ENCODE measurements around the gene PITPNC1.

PITPNC1 gene

DNA sequence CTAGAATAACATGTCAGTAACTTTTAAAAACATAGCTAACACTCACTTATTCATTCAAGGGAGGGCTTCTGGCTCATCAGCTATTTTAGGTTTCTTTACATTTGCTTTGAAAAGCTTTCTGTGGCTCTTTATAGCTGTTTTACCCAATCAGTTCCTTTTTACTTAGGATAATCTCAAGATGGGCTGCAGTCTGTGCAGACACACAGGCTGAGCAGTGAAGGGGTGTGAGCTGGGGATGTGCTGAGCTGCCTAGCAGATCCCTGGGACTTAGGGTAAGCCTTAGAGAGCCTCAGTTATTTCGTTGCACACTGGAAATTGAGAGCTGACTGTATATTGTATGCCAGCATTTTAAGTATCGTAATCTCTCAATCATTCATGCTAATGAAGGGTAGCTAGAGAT lies 310.4 kb downstream of the PITPNC1 start:
- H2AK5ac ChIP-seq (ENCODE audit: low read length) = no peak overlapping the region
- no peak overlapping the region for H3K18ac ChIP-seq (ENCODE audit: low read length)
- no peak for DNase-seq
- H2BK12ac ChIP-seq (ENCODE audit: low read length) = no peak overlapping the region
- no peak overlapping the region for H3K4me3 ChIP-seq (ENCODE audit: low read depth, low read length)
- no peak overlapping the region for H4K8ac ChIP-seq (ENCODE audit: low read depth, low read length)
- H3K4ac ChIP-seq (ENCODE audit: low read depth, low read length) = no peak overlapping the region
- no peak overlapping the region for H4K12ac ChIP-seq (ENCODE audit: low read depth, low read length)
- no peak overlapping the region for H2BK5ac ChIP-seq (ENCODE audit: low read depth, low read length, poor library complexity)
- no peaks in the 10 kb centered on the region for H3K9me3 ChIP-seq (ENCODE audit: insufficient read depth, low read depth, low read length)
- no peak overlapping the region for H3K23ac ChIP-seq (ENCODE audit: low read length)
- no peaks in the 10 kb centered on the region for H3K79me1 ChIP-seq (ENCODE audit: low read length)
- H3K9ac ChIP-seq (ENCODE audit: low read length) = no peak overlapping the region
- no peaks in the 10 kb centered on the region for H3K27me3 ChIP-seq (ENCODE audit: insufficient read depth, low read length)
- no peak overlapping the region for H3K4me2 ChIP-seq (ENCODE audit: low read length)
- no peak overlapping the region for H2AFZ ChIP-seq (ENCODE audit: insufficient read depth, low read length, poor library complexity)
- H3K27ac ChIP-seq (ENCODE audit: low read depth, low read length) = no peak overlapping the region
- no peak overlapping the region for H2BK120ac ChIP-seq (ENCODE audit: insufficient read depth, low read length, poor library complexity)
- no peaks in the 10 kb centered on the region for H3K4me1 ChIP-seq (ENCODE audit: control insufficient read depth in 1 of 2, insufficient read depth in 2 of 2, low read length in 2 of 2)
- WGBS (ENCODE audit: extremely low coverage, insufficient coverage, insufficient read length) = no CpG with 5 or more reads among the region's 2 CpGs
- no peaks in the 10 kb centered on the region for H3K79me2 ChIP-seq (ENCODE audit: control insufficient read depth, insufficient read depth, low read length, poor library complexity)
- H3K14ac ChIP-seq (ENCODE audit: low read length) = no peak overlapping the region
- H3K36me3 ChIP-seq (ENCODE audit: control insufficient read depth in 1 of 2, insufficient read depth in 2 of 2, low read length in 2 of 2) = peaks cover 0 to 1% of the 10 kb centered on the region in 2 experiments
- no peak overlapping the region for H4K91ac ChIP-seq (ENCODE audit: low read depth, low read length)

- Histone ChIP-seq H3K27ac (ENCODE audit: low read depth, low read length) (no peak overlapping the region), H3K18ac (ENCODE audit: low read length) (no peak overlapping the region), H2BK5ac (ENCODE audit: low read depth, low read length, poor library complexity) (no peak overlapping the region), H3K36me3 (ENCODE audit: control insufficient read depth in 1 of 2, insufficient read depth in 2 of 2, low read length in 2 of 2) (peaks cover 0 to 4% of the 10 kb centered on the region in 2 experiments), H3K14ac (ENCODE audit: low read length) (no peak overlapping the region), H3K4ac (ENCODE audit: low read depth, low read length) (no peak overlapping the region), H3K9ac (ENCODE audit: low read length) (no peak overlapping the region), H3K23ac (ENCODE audit: low read length) (no peak overlapping the region), H2AK5ac (ENCODE audit: low read length) (no peak overlapping the region), H4K91ac (ENCODE audit: low read depth, low read length) (no peak overlapping the region), H4K8ac (ENCODE audit: low read depth, low read length) (no peak overlapping the region), H3K79me2 (ENCODE audit: control insufficient read depth, insufficient read depth, low read length, poor library complexity) (no peaks in the 10 kb centered on the region), H4K12ac (ENCODE audit: low read depth, low read length) (no peak overlapping the region), H3K4me3 (ENCODE audit: low read depth, low read length) (no peak overlapping the region), H3K27me3 (ENCODE audit: insufficient read depth, low read length) (no peaks in the 10 kb centered on the region), H3K4me2 (ENCODE audit: low read length) (no peak overlapping the region), H2AFZ (ENCODE audit: insufficient read depth, low read length, poor library complexity) (no peak overlapping the region), H3K4me1 (ENCODE audit: control insufficient read depth in 1 of 2, insufficient read depth in 2 of 2, low read length in 2 of 2) (no peaks in the 10 kb centered on the region), H2BK12ac (ENCODE audit: low read length) (no peak overlapping the region), H3K9me3 (ENCODE audit: insufficient read depth, low read depth, low read length) (no peaks in the 10 kb centered on the region), H3K79me1 (ENCODE audit: low read length) (no peaks in the 10 kb centered on the region), H2BK120ac (ENCODE audit: insufficient read depth, low read length, poor library complexity) (no peak overlapping the region)
- no CpG with 5 or more reads among the region's 2 CpGs for WGBS (ENCODE audit: extremely low coverage, insufficient coverage, insufficient read length)
- DNase-seq = peak; percentile 35 to 90
These were observed 312.6 kb downstream of the PITPNC1 start for GRCh38 chr17:67689534-67690177.

- Histone ChIP-seq H2BK12ac (ENCODE audit: low read length) (no peak overlapping the region), H3K9me3 (ENCODE audit: insufficient read depth, low read depth, low read length) (no peaks in the 10 kb centered on the region), H3K4me3 (ENCODE audit: low read depth, low read length) (no peak overlapping the region), H3K14ac (ENCODE audit: low read length) (no peak overlapping the region), H4K12ac (ENCODE audit: low read depth, low read length) (no peak overlapping the region), H3K79me2 (ENCODE audit: control insufficient read depth, insufficient read depth, low read length, poor library complexity) (no peaks in the 10 kb centered on the region), H3K4ac (ENCODE audit: low read depth, low read length) (no peak overlapping the region), H3K27ac (ENCODE audit: low read depth, low read length) (no peak overlapping the region), H3K4me1 (ENCODE audit: control insufficient read depth in 1 of 2, insufficient read depth in 2 of 2, low read length in 2 of 2) (no peaks in the 10 kb centered on the region), H2BK5ac (ENCODE audit: low read depth, low read length, poor library complexity) (no peak overlapping the region), H3K23ac (ENCODE audit: low read length) (no peak overlapping the region), H3K4me2 (ENCODE audit: low read length) (no peak overlapping the region), H2BK120ac (ENCODE audit: insufficient read depth, low read length, poor library complexity) (no peak overlapping the region), H3K79me1 (ENCODE audit: low read length) (no peaks in the 10 kb centered on the region), H2AK5ac (ENCODE audit: low read length) (no peak overlapping the region), H3K36me3 (ENCODE audit: control insufficient read depth in 1 of 2, insufficient read depth in 2 of 2, low read length in 2 of 2) (peaks cover 0 to 4% of the 10 kb centered on the region in 2 experiments), H4K91ac (ENCODE audit: low read depth, low read length) (no peak overlapping the region), H4K8ac (ENCODE audit: low read depth, low read length) (no peak overlapping the region), H2AFZ (ENCODE audit: insufficient read depth, low read length, poor library complexity) (no peak overlapping the region), H3K9ac (ENCODE audit: low read length) (no peak overlapping the region), H3K27me3 (ENCODE audit: insufficient read depth, low read length) (no peaks in the 10 kb centered on the region), H3K18ac (ENCODE audit: low read length) (no peak overlapping the region)
- no peak for DNase-seq
These were observed 316.7 kb downstream of the PITPNC1 start for GRCh38 chr17:67693811-67694210.

GRCh38 chr17:67696347-67696746 lies 319.3 kb downstream of the PITPNC1 start:
- H2BK5ac ChIP-seq (ENCODE audit: low read depth, low read length, poor library complexity) = no peak overlapping the region
- no peak overlapping the region for H3K27ac ChIP-seq (ENCODE audit: low read depth, low read length)
- H3K4ac ChIP-seq (ENCODE audit: low read depth, low read length) = no peak overlapping the region
- H3K4me2 ChIP-seq (ENCODE audit: low read length) = no peak overlapping the region
- no peak overlapping the region for H3K23ac ChIP-seq (ENCODE audit: low read length)
- H2AFZ ChIP-seq (ENCODE audit: insufficient read depth, low read length, poor library complexity) = no peak overlapping the region
- WGBS (ENCODE audit: extremely low coverage, insufficient coverage, insufficient read length) = no CpG with 5 or more reads among the region's 3 CpGs
- no peaks in the 10 kb centered on the region for H3K4me1 ChIP-seq (ENCODE audit: control insufficient read depth in 1 of 2, insufficient read depth in 2 of 2, low read length in 2 of 2)
- H3K14ac ChIP-seq (ENCODE audit: low read length) = no peak overlapping the region
- H3K18ac ChIP-seq (ENCODE audit: low read length) = no peak overlapping the region
- H2BK12ac ChIP-seq (ENCODE audit: low read length) = no peak overlapping the region
- no peak overlapping the region for H4K8ac ChIP-seq (ENCODE audit: low read depth, low read length)
- H4K91ac ChIP-seq (ENCODE audit: low read depth, low read length) = no peak overlapping the region
- no peaks in the 10 kb centered on the region for H3K79me1 ChIP-seq (ENCODE audit: low read length)
- no peak overlapping the region for H3K4me3 ChIP-seq (ENCODE audit: low read depth, low read length)
- H2BK120ac ChIP-seq (ENCODE audit: insufficient read depth, low read length, poor library complexity) = no peak overlapping the region
- no peaks in the 10 kb centered on the region for H3K79me2 ChIP-seq (ENCODE audit: control insufficient read depth, insufficient read depth, low read length, poor library complexity)
- H3K9me3 ChIP-seq (ENCODE audit: insufficient read depth, low read depth, low read length) = no peaks in the 10 kb centered on the region
- DNase-seq = peak; percentile 34 to 87
- no peak overlapping the region for H3K9ac ChIP-seq (ENCODE audit: low read length)
- H3K36me3 ChIP-seq (ENCODE audit: control insufficient read depth in 1 of 2, insufficient read depth in 2 of 2, low read length in 2 of 2) = peaks cover 0 to 4% of the 10 kb centered on the region in 2 experiments
- no peaks in the 10 kb centered on the region for H3K27me3 ChIP-seq (ENCODE audit: insufficient read depth, low read length)
- H4K12ac ChIP-seq (ENCODE audit: low read depth, low read length) = no peak overlapping the region
- no peak overlapping the region for H2AK5ac ChIP-seq (ENCODE audit: low read length)
